T-cell (primary cell): Measurements from ENCODE around the gene C2orf78. TPM values are rescaled to one million over a fixed set of nuclear protein-coding genes. Genes with fewer than 3 reads are reported as not detected.

Experiments used
- ATAC-seq, 4 experiments: fragments of 200-7000 bp in 3 of 4; fragments of 150-1000 bp in 1 of 4; cut with Tn5 transposase; replicated peaks in 1 of 4; 1 replicate in 3 of 4; 2 replicates in 1 of 4; pipeline ENCODE4 v1.10.0; 2021; ENCODE audit warnings: moderate library complexity in 3 of 4, mild to moderate bottlenecking in 2 of 4, moderate number of reproducible peaks in 1 of 4
- CTCF ChIA-PET, 2 donors: fragments of 300-600 bp; sonication (Branson Sonifier 250); formaldehyde crosslinking; loops; one replicate each; lab custom pipeline; 2022; ENCODE audit warnings: antibody characterized with exemption in 2 of 2; lab: Charles Lee
- POLR2A ChIA-PET, 2 donors: fragments of 300-600 bp; sonication (Branson Sonifier 250); formaldehyde crosslinking; loops; one replicate each; lab custom pipeline; 2022; ENCODE audit warnings: antibody characterized with exemption in 2 of 2; lab: Charles Lee
- DNase-seq, 35 experiments: peaks; one replicate each; pipeline versions ENCODE4 v3.0.0 to v3.0.0-alpha.2; 2013 to 2023
- H3K27ac ChIP-seq: one replicate; pipeline ENCODE4 v1.5.1; 2013; ENCODE audit warnings: low read length
- H3K27me3 ChIP-seq, 2 experiments: replicated peaks in 1 of 2; 1 replicate in 1 of 2; 2 replicates in 1 of 2; pipeline versions ENCODE4 v1.6.1 to v1.7.0; 2013; ENCODE audit warnings: low read length in 1 of 2, mixed read lengths in 1 of 2; ENCODE audit not compliant: control insufficient read depth in 2 of 2, insufficient read depth in 2 of 2; ENCODE audit errors: extremely low read depth in 1 of 2
- H3K36me3 ChIP-seq, 2 donors: 1 replicate in 1 of 2; 2 replicates in 1 of 2; pipeline versions ENCODE4 v1.6.1 to v1.7.0; 2013; ENCODE audit warnings: low read length in 1 of 2; ENCODE audit not compliant: control insufficient read depth in 2 of 2, insufficient read depth in 1 of 2; ENCODE audit errors: extremely low read depth in 1 of 2
- H3K4me1 ChIP-seq, 2 experiments: 1 replicate in 1 of 2; 2 replicates in 1 of 2; pipeline versions ENCODE4 v1.6.1 to v1.7.0; 2013; ENCODE audit warnings: low read length in 2 of 2, mixed read lengths in 1 of 2; ENCODE audit not compliant: insufficient read depth in 2 of 2, control insufficient read depth in 1 of 2; ENCODE audit errors: extremely low read depth in 1 of 2
- H3K4me3 ChIP-seq, 2 donors: 1 replicate in 1 of 2; 2 replicates in 1 of 2; pipeline versions ENCODE4 v1.5.1 to v1.7.0; 2013; ENCODE audit warnings: mild to moderate bottlenecking in 2 of 2, low read length in 1 of 2, moderate library complexity in 1 of 2; ENCODE audit not compliant: control insufficient read depth in 1 of 2; ENCODE audit errors: extremely low read depth in 1 of 2
- H3K9me3 ChIP-seq: 2 replicates; pipeline ENCODE4 v1.7.0; 2013
- H3K27ac Mint-ChIP-seq, 2 donors: one replicate each; pipeline ENCODE4 v1.8.0; 2020 to 2021; ENCODE audit warnings: mild to moderate bottlenecking in 2 of 2, mixed read lengths in 2 of 2
- H3K27me3 Mint-ChIP-seq, 2 donors: one replicate each; pipeline ENCODE4 v1.8.0; 2021 to 2022; ENCODE audit warnings: mixed read lengths in 2 of 2
- H3K36me3 Mint-ChIP-seq: one replicate; pipeline ENCODE4 v1.8.0; 2021; ENCODE audit warnings: mixed read lengths
- H3K4me1 Mint-ChIP-seq, 3 donors: one replicate each; pipeline ENCODE4 v1.8.0; 2020 to 2022; ENCODE audit warnings: mixed read lengths in 3 of 3, mild to moderate bottlenecking in 1 of 3
- H3K4me3 Mint-ChIP-seq, 3 donors: one replicate each; pipeline ENCODE4 v1.8.0; 2020 to 2022; ENCODE audit warnings: mild to moderate bottlenecking in 3 of 3, mixed read lengths in 3 of 3, moderate library complexity in 3 of 3
- H3K9me3 Mint-ChIP-seq, 3 donors: one replicate each; pipeline ENCODE4 v1.8.0; 2020 to 2022; ENCODE audit warnings: mixed read lengths in 3 of 3
- WGBS: methylation state at CpG from one replicate; pipeline ENCODE4 v1.1.5; 2013; ENCODE audit warnings: missing lambda C conversion rate; ENCODE audit not compliant: insufficient coverage; 5-methylcytosine and 5-hydroxymethylcytosine counted together
- total RNA-seq, 35 experiments: library from RNA in 6 of 35; stranded (reverse) in 6 of 35; fragments of 120-200 nt in 1 of 35; gene quantifications; one replicate each; pipeline versions ENCODE4 v1.2.1 to v1.2.4 and lab custom pipeline; 2013 to 2026

The C2orf78 gene
- total RNA-seq, 5 donors from 2014 or later (not counting 1 experiment from before 2014, with no cell fraction given) = not detected

GRCh38 chr2:73822276-73822675 is 38.3 kb downstream of the C2orf78 start:
- H3K27me3 ChIP-seq = no peaks in the 10 kb centered on the region
- no peak for DNase-seq
- no peaks in the 10 kb centered on the region for H3K4me1 ChIP-seq
- ChIA-PET CTCF (interaction anchor here (0.5 to 1.2 kb wide), 5 partner anchors 121 to 586 kb away, joined by 3 to 6 read pairs (median 4); no protein-coding TSS in a partner anchor), POLR2A (interaction anchor here in 1 of 2 donors (0.5 to 0.9 kb wide), 2 partner anchors 200 to 333 kb away, joined by 3 to 10 read pairs; no protein-coding TSS in a partner anchor)
- H3K9me3 ChIP-seq = no peaks in the 10 kb centered on the region
- no peak overlapping the region for H3K27ac Mint-ChIP-seq
- H3K4me1 Mint-ChIP-seq = peaks cover 5 to 7% (median 5%) of the 10 kb centered on the region in 3 donors
- no peak overlapping the region for H3K27ac ChIP-seq
- no peaks in the 10 kb centered on the region for H3K9me3 Mint-ChIP-seq
- no peak overlapping the region for H3K4me3 ChIP-seq
- no peaks in the 10 kb centered on the region for H3K36me3 Mint-ChIP-seq
- ATAC-seq = no peak
- H3K27me3 Mint-ChIP-seq = peaks cover 0 to 5% of the 10 kb centered on the region in 2 donors
- WGBS = no CpG with 5 or more reads among the region's 1 CpG
- H3K4me3 Mint-ChIP-seq = no peak overlapping the region
- no peaks in the 10 kb centered on the region for H3K36me3 ChIP-seq

- no peak overlapping the region for H3K4me3 ChIP-seq
- no peaks in the 10 kb centered on the region for H3K9me3 Mint-ChIP-seq
- H3K4me1 ChIP-seq = peaks cover 3 to 4% of the 10 kb centered on the region in 2 experiments
- H3K36me3 Mint-ChIP-seq = no peaks in the 10 kb centered on the region
- WGBS = 91% methylated on average over 1 of the region's 2 CpGs
- peaks cover 12 to 13% (median 13%) of the 10 kb centered on the region in 3 donors for H3K4me1 Mint-ChIP-seq
- H3K27ac ChIP-seq = no peak overlapping the region
- H3K9me3 ChIP-seq = no peaks in the 10 kb centered on the region
- H3K27me3 Mint-ChIP-seq = no peaks in the 10 kb centered on the region
- ATAC-seq = no peak
- no peak for DNase-seq
- no peak overlapping the region for H3K27ac Mint-ChIP-seq
- no peaks in the 10 kb centered on the region for H3K36me3 ChIP-seq
- CTCF ChIA-PET = interaction anchor here (0.7 to 2.2 kb wide), 3 partner anchors 512 to 587 kb away, joined by 4 to 9 read pairs (median 6); no protein-coding TSS in a partner anchor
- no peak overlapping the region for H3K4me3 Mint-ChIP-seq
- H3K27me3 ChIP-seq = no peaks in the 10 kb centered on the region
- POLR2A ChIA-PET = interaction anchor here in 1 of 2 donors (0.9 kb wide), 1 partner anchor 332 kb away, joined by 3 read pairs; no protein-coding TSS in a partner anchor
Observed at GRCh38 chr2:73822991-73823390, 39.0 kb downstream of the C2orf78 start.

- Histone ChIP-seq H3K36me3 (no peaks in the 10 kb centered on the region), H3K27me3 (no peaks in the 10 kb centered on the region), H3K9me3 (no peaks in the 10 kb centered on the region), H3K4me1 (peaks cover 7 to 8% of the 10 kb centered on the region in 2 experiments), H3K27ac (no peak overlapping the region), H3K4me3 (no peak overlapping the region)
- POLR2A ChIA-PET = no interaction called here
- DNase-seq (no peak), ATAC-seq (no peak)
- Mint-ChIP-seq H3K36me3 (no peaks in the 10 kb centered on the region), H3K4me1 (peaks cover 14 to 17% (median 15%) of the 10 kb centered on the region in 3 donors), H3K4me3 (no peak overlapping the region), H3K9me3 (no peaks in the 10 kb centered on the region), H3K27me3 (no peaks in the 10 kb centered on the region), H3K27ac (no peak overlapping the region)
- WGBS = 100% methylated on average over 1 of the region's 2 CpGs
- CTCF ChIA-PET = interaction anchor here (0.6 to 2.5 kb wide), 20 partner anchors 11 to 1115 kb away, joined by 3 to 13 read pairs (median 4); partner anchors contain the start of genes BOLA3 (in 1 of the 2), MOB1A (in 1 of the 2) and MTHFD2 (in 1 of the 2)
Observed at GRCh38 chr2:73823416-73823815, 39.4 kb downstream of the C2orf78 start.

- ChIA-PET POLR2A (interaction anchor here in 1 of 2 donors (0.7 to 1.0 kb wide), 2 partner anchors 329 to 425 kb away, joined by 3 to 4 read pairs; no protein-coding TSS in a partner anchor), CTCF (interaction anchor here (0.6 to 2.5 kb wide), 32 partner anchors 10 to 1116 kb away, joined by 3 to 13 read pairs (median 4); partner anchors contain the start of genes BOLA3 (in 1 of the 2), MOB1A (in 1 of the 2) and MTHFD2 (in 1 of the 2))
- Histone ChIP-seq H3K4me3 (no peak overlapping the region), H3K4me1 (peaks cover 8% of the 10 kb centered on the region in 2 experiments), H3K27me3 (no peaks in the 10 kb centered on the region), H3K9me3 (no peaks in the 10 kb centered on the region), H3K27ac (no peak overlapping the region), H3K36me3 (no peaks in the 10 kb centered on the region)
- Mint-ChIP-seq H3K9me3 (no peaks in the 10 kb centered on the region), H3K27ac (no peak overlapping the region), H3K4me3 (no peak overlapping the region), H3K27me3 (no peaks in the 10 kb centered on the region), H3K4me1 (peaks cover 18 to 23% (median 19%) of the 10 kb centered on the region in 3 donors), H3K36me3 (no peaks in the 10 kb centered on the region)
- no CpG with 5 or more reads among the region's 3 CpGs for WGBS
- ATAC-seq (no peak), DNase-seq (peak in 18 of 35 experiments; percentile 8 to 85 (median 28))
Observed at GRCh38 chr2:73823916-73824523, 40.0 kb downstream of the C2orf78 start.

GRCh38 chr2:73825408-73825807 is 41.4 kb downstream of the C2orf78 start:
- Histone ChIP-seq H3K9me3 (no peaks in the 10 kb centered on the region), H3K4me1 (peaks cover 11 to 18% of the 10 kb centered on the region in 2 experiments), H3K36me3 (no peaks in the 10 kb centered on the region), H3K4me3 (no peak overlapping the region), H3K27me3 (no peaks in the 10 kb centered on the region), H3K27ac (no peak overlapping the region)
- no peaks in the 10 kb centered on the region for H3K36me3 Mint-ChIP-seq
- DNase-seq (no peak), ATAC-seq (no peak)
- H3K4me3 Mint-ChIP-seq = no peak overlapping the region
- no peaks in the 10 kb centered on the region for H3K9me3 Mint-ChIP-seq
- WGBS = 96% methylated on average over 2 of the region's 4 CpGs
- POLR2A ChIA-PET = interaction anchor here in 1 of 2 donors (0.7 kb wide), 1 partner anchor 105 kb away, joined by 5 read pairs; no protein-coding TSS in a partner anchor
- CTCF ChIA-PET = interaction anchor here in 1 of 2 donors (0.6 to 2.5 kb wide), 7 partner anchors 52 to 576 kb away, joined by 3 to 13 read pairs (median 5); partner anchors contain the start of gene MOB1A
- H3K27me3 Mint-ChIP-seq = no peaks in the 10 kb centered on the region
- no peak overlapping the region for H3K27ac Mint-ChIP-seq
- H3K4me1 Mint-ChIP-seq = peaks cover 31 to 36% (median 32%) of the 10 kb centered on the region in 3 donors

- CTCF ChIA-PET = interaction anchor here (0.5 to 2.9 kb wide), 14 partner anchors 12 to 1809 kb away, joined by 3 to 17 read pairs (median 4); partner anchors contain the start of gene BOLA3 (in 2 of the 2)
- H3K4me1 Mint-ChIP-seq = peaks cover 44 to 47% (median 45%) of the 10 kb centered on the region in 3 donors
- H3K9me3 Mint-ChIP-seq = no peaks in the 10 kb centered on the region
- POLR2A ChIA-PET = interaction anchor here (0.5 to 0.7 kb wide), 3 partner anchors 270 to 325 kb away, joined by 3 to 6 read pairs (median 5); no protein-coding TSS in a partner anchor
- ATAC-seq (no peak), DNase-seq (peak in 1 of 35 experiments; percentile 28)
- no CpG with 5 or more reads among the region's 2 CpGs for WGBS
- Histone ChIP-seq H3K4me1 (peaks cover 11 to 24% of the 10 kb centered on the region in 2 experiments), H3K27me3 (no peaks in the 10 kb centered on the region), H3K9me3 (no peaks in the 10 kb centered on the region), H3K4me3 (no peak overlapping the region), H3K36me3 (peaks cover 0 to 3% of the 10 kb centered on the region in 2 donors), H3K27ac (no peak overlapping the region)
- no peaks in the 10 kb centered on the region for H3K27me3 Mint-ChIP-seq
- H3K36me3 Mint-ChIP-seq = peaks cover 8% of the 10 kb centered on the region
- peak overlapping the region in 1 of 2 donors; percentile 77 for H3K27ac Mint-ChIP-seq
- peak overlapping the region; percentile 76 to 97 (median 95) for H3K4me3 Mint-ChIP-seq
Observed at GRCh38 chr2:73827018-73827417, 43.0 kb downstream of the C2orf78 start.
